ENCODE measurements around the gene AHCTF1. TPM values are rescaled to one million over a fixed set of nuclear protein-coding genes. Genes with fewer than 3 reads are reported as not detected.
A peak's percentile ranks its signal among the peaks of the same experiment; 100 is the strongest.

The AHCTF1 gene
- total RNA-seq, 1 experiment from 2014 or later: 44.3 TPM

- Mint-ChIP-seq H3K4me1 (peaks cover 24 to 47% of the 10 kb centered on the region in 2 experiments), H3K9me3 (peaks cover 0 to 4% of the 10 kb centered on the region in 2 experiments; a peak in 1 of 5 replicates), H3K36me3 (ENCODE audit: insufficient read depth in 1 of 3, low read depth in 3 of 3) (peaks cover 0 to 2% (median 0%) of the 10 kb centered on the region in 3 experiments; a peak in 1 of 7 replicates), H3K27me3 (ENCODE audit: low read depth) (peaks cover 5% of the 10 kb centered on the region; the same call in 1 of the 2 replicates), H3K27ac (peak overlapping the region in 1 of 3 experiments; percentile 90; a peak in 1 of 7 replicates), H3K4me3 (peak overlapping the region in 1 of 2 experiments; percentile 52; a peak in 3 of 5 replicates)
- H3K23ac ChIP-seq (ENCODE audit: insufficient read length, low read depth, low read length): no peak overlapping the region
- no peaks in the 10 kb centered on the region for H3K9me3 ChIP-seq (ENCODE audit: control insufficient read depth, low read depth, low read length)
- no peak overlapping the region for H4K91ac ChIP-seq (ENCODE audit: insufficient read length, low read depth, low read length)
- H2BK120ac ChIP-seq (ENCODE audit: low read depth, low read length, poor library complexity, severe bottlenecking): no peak overlapping the region
- no peak for DNase-seq
- H3K9ac ChIP-seq (ENCODE audit: extremely low read depth, insufficient read length, low read length): no peak overlapping the region
- H3K23me2 ChIP-seq (ENCODE audit: insufficient read length, low read depth, low read length, poor library complexity, severe bottlenecking): peaks cover 6% of the 10 kb centered on the region
- no peak overlapping the region for H2BK12ac ChIP-seq (ENCODE audit: insufficient read length, low read depth, low read length)
- H3K4ac ChIP-seq (ENCODE audit: low read depth, low read length): no peak overlapping the region
- H3T11ph ChIP-seq (ENCODE audit: low read length): no peak overlapping the region
- no peak overlapping the region for H2AFZ ChIP-seq (ENCODE audit: low read length)
- H3K79me1 ChIP-seq (ENCODE audit: insufficient read depth, low read depth, low read length, poor library complexity, severe bottlenecking): no peaks in the 10 kb centered on the region
- H4K5ac ChIP-seq (ENCODE audit: insufficient read length, low read depth, low read length): no peak overlapping the region
- H3K56ac ChIP-seq (ENCODE audit: insufficient read length, low read depth, low read length): no peak overlapping the region
- no peak overlapping the region for H3K27ac ChIP-seq (ENCODE audit: insufficient read length, low read depth, low read length)
- no peak overlapping the region for H2BK15ac ChIP-seq (ENCODE audit: low read depth, low read length)
- H4K8ac ChIP-seq (replicated peaks; ENCODE audit: insufficient read length, low read depth, low read length): no peak overlapping the region
- H3K18ac ChIP-seq (ENCODE audit: insufficient read length, low read depth, low read length): no peak overlapping the region
- no peaks in the 10 kb centered on the region for H3K79me2 ChIP-seq (ENCODE audit: insufficient read depth, low read length)
- WGBS (ENCODE audit: extremely low coverage, insufficient read length, low lambda C conversion rate): no CpG with 5 or more reads among the region's 6 CpGs
- H3K4me2 ChIP-seq (ENCODE audit: insufficient read depth, insufficient read length, low read length): no peak overlapping the region
- no peak overlapping the region for H2BK5ac ChIP-seq (ENCODE audit: insufficient read length, low read length)
- no peak for TF ChIP-seq CTCF (conservative IDR thresholded peaks at IDR 0.05)
- H2AK5ac ChIP-seq (ENCODE audit: insufficient read length, low read length): no peak overlapping the region
- no peak overlapping the region for H2BK20ac ChIP-seq (ENCODE audit: low read depth, low read length, poor library complexity, severe bottlenecking)
- H3K14ac ChIP-seq (ENCODE audit: insufficient read depth, low read length): no peak overlapping the region
- peaks cover 13% of the 10 kb centered on the region; the same call in 1 of the 2 replicates for H3K4me1 ChIP-seq (ENCODE audit: insufficient read depth, low read length)
- no peaks in the 10 kb centered on the region for H3K27me3 ChIP-seq (ENCODE audit: insufficient read depth, low read length)
- no peaks in the 10 kb centered on the region for H4K20me1 ChIP-seq (ENCODE audit: control insufficient read depth, insufficient read depth, insufficient read length)
Observed at GRCh38 chr1:246793356-246793896, 138.3 kb downstream of the AHCTF1 start.

Measured in H9 (cell line).